DOHH2 (cell line): ENCODE measurements around the gene WLS.

Experiments
- H3F3A ChIP-seq: fragments of 200-600 bp; sonication (generic), shearing (Covaris generic); 2 replicates; pipeline ENCODE4 v1.6.0; 2016; ENCODE audit warnings: antibody characterized with exemption, mild to moderate bottlenecking; ENCODE audit not compliant: control insufficient read depth, insufficient read depth
- H3K27ac ChIP-seq: fragments of 200-600 bp; sonication (generic); 2 replicates; pipeline ENCODE4 v1.5.1; 2014; ENCODE audit warnings: low read depth, mild to moderate bottlenecking, low read length, moderate library complexity
- H3K27me3 ChIP-seq: fragments of 200-600 bp; sonication (generic); 2 replicates; pipeline ENCODE4 v1.6.1; 2014; ENCODE audit warnings: mild to moderate bottlenecking, low read length, mixed read lengths; ENCODE audit not compliant: control insufficient read depth
- H3K36me3 ChIP-seq: fragments of 200-600 bp; sonication (generic); 2 replicates; pipeline ENCODE4 v1.6.1; 2014; ENCODE audit warnings: mild to moderate bottlenecking, low read length, moderate library complexity, mixed read lengths; ENCODE audit not compliant: control insufficient read depth
- H3K4me1 ChIP-seq: fragments of 200-600 bp; sonication (generic); 2 replicates; pipeline ENCODE4 v1.6.1; 2014; ENCODE audit warnings: mild to moderate bottlenecking, low read length, mixed read lengths; ENCODE audit not compliant: control insufficient read depth
- H3K4me2 ChIP-seq: fragments of 200-600 bp; sonication (generic); 2 replicates; pipeline ENCODE4 v1.6.0; 2014; ENCODE audit warnings: mild to moderate bottlenecking, low read length, moderate library complexity
- H3K4me3 ChIP-seq: fragments of 200-600 bp; sonication (generic); 2 replicates; pipeline ENCODE4 v1.5.1; 2014; ENCODE audit warnings: mild to moderate bottlenecking, low read length, mixed read lengths
- H3K79me2 ChIP-seq: fragments of 200-600 bp; sonication (generic); 2 replicates; pipeline ENCODE4 v1.6.1; 2014; ENCODE audit warnings: mild to moderate bottlenecking, low read length, mixed read lengths; ENCODE audit not compliant: control insufficient read depth
- H3K9me2 ChIP-seq: fragments of 200-600 bp; sonication (generic); replicated peaks from 2 replicates; pipeline ENCODE4 v1.6.1; 2014; ENCODE audit warnings: mild to moderate bottlenecking, low read length, mixed read lengths; ENCODE audit not compliant: control insufficient read depth
- H3K9me3 ChIP-seq: fragments of 200-600 bp; sonication (generic); 2 replicates; pipeline ENCODE4 v1.6.1; 2014; ENCODE audit warnings: antibody characterized with exemption, low read length, mixed read lengths; ENCODE audit not compliant: control insufficient read depth, insufficient read depth
- H4K20me1 ChIP-seq: fragments of 200-600 bp; sonication (generic); 2 replicates; pipeline ENCODE4 v1.6.0; 2014; ENCODE audit warnings: low read depth, mild to moderate bottlenecking, antibody characterized with exemption, low read length, moderate library complexity; ENCODE audit not compliant: control insufficient read depth, insufficient read depth
- EZH2phosphoT487 ChIP-seq: fragments of 200-600 bp; sonication (generic); IDR thresholded peaks from 2 replicates; pipeline ENCODE4 v1.6.1; 2017; ENCODE audit warnings: borderline replicate concordance, mild to moderate bottlenecking, antibody characterized with exemption, low read length, moderate library complexity, mixed read lengths
- TF ChIP-seq, protein P1 (sequence below): fragments of 200-600 bp; sonication (generic); IDR thresholded peaks from one replicate; pipeline ENCODE4 v1.5.1; 2014; ENCODE audit warnings: antibody characterized with exemption, mild to moderate bottlenecking, low read depth, low read length; ENCODE audit not compliant: poor library complexity, severe bottlenecking

WLS gene

DNA sequence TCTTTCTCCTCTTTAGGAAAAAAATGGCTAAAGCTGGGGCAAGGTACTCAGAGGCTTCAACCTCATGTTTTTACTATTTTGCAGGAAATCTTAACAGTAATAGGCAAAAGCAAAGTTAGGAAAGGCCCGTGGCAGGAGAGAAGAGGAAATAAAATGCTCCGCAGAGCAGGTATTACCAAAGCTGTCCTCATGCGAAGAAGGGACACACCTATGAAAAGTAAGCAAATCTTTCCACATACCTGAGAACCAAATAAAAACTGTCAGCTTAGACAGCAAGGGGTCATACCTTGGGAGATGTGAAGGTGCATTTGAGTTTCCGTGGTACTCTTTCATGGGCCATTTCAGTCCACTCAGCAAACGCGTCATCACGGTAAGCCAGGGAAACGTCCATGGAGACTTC, 73.5 kb downstream of the WLS start:
- Histone ChIP-seq H3K9me2 (no peaks in the 10 kb centered on the region), H3K27ac (no peak overlapping the region), H3F3A (no peaks in the 10 kb centered on the region), H3K4me3 (no peak overlapping the region), H3K4me1 (no peaks in the 10 kb centered on the region), H3K9me3 (no peaks in the 10 kb centered on the region), H3K79me2 (no peaks in the 10 kb centered on the region), H4K20me1 (no peaks in the 10 kb centered on the region), H3K27me3 (no peaks in the 10 kb centered on the region), H3K36me3 (no peaks in the 10 kb centered on the region), H3K4me2 (no peak overlapping the region)
- no peak for TF ChIP-seq EZH2phosphoT487

DNA sequence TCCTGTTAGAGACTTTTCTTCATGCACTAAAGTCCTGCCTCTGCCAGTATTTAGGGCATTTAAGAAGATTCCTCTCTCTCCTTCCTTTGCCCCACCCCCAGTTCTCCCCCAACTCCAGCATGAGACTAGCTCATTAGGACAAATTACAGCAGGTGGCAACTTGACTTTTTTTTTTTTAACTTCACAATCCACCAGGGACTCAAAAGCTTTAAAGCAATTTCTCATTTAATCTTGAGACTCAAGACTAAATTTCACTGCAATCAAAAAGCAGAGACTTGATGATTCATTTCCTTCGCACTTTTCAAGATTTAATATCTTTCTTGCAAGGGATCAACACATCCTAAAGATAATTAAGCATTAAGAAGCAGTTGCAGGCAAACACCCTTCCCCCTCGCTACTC, 74.9 kb downstream of the WLS start:
- H3K4me2 ChIP-seq = no peak overlapping the region
- no peaks in the 10 kb centered on the region for H3K79me2 ChIP-seq
- no peaks in the 10 kb centered on the region for H3K9me3 ChIP-seq
- H3K27ac ChIP-seq = no peak overlapping the region
- H3K9me2 ChIP-seq = no peaks in the 10 kb centered on the region
- no peak overlapping the region for H3K4me3 ChIP-seq
- H3K27me3 ChIP-seq = 0 out of 2 replicates have a peak, but pooled peaks cover 2% of the 10 kb centered on the region
- H4K20me1 ChIP-seq = no peaks in the 10 kb centered on the region
- H3K4me1 ChIP-seq = no peaks in the 10 kb centered on the region
- TF ChIP-seq EZH2phosphoT487 = no peak
- TF ChIP-seq, protein P1, sequence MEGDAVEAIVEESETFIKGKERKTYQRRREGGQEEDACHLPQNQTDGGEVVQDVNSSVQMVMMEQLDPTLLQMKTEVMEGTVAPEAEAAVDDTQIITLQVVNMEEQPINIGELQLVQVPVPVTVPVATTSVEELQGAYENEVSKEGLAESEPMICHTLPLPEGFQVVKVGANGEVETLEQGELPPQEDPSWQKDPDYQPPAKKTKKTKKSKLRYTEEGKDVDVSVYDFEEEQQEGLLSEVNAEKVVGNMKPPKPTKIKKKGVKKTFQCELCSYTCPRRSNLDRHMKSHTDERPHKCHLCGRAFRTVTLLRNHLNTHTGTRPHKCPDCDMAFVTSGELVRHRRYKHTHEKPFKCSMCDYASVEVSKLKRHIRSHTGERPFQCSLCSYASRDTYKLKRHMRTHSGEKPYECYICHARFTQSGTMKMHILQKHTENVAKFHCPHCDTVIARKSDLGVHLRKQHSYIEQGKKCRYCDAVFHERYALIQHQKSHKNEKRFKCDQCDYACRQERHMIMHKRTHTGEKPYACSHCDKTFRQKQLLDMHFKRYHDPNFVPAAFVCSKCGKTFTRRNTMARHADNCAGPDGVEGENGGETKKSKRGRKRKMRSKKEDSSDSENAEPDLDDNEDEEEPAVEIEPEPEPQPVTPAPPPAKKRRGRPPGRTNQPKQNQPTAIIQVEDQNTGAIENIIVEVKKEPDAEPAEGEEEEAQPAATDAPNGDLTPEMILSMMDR = no peak
- no peaks in the 10 kb centered on the region for H3K36me3 ChIP-seq
- no peaks in the 10 kb centered on the region for H3F3A ChIP-seq

DNA sequence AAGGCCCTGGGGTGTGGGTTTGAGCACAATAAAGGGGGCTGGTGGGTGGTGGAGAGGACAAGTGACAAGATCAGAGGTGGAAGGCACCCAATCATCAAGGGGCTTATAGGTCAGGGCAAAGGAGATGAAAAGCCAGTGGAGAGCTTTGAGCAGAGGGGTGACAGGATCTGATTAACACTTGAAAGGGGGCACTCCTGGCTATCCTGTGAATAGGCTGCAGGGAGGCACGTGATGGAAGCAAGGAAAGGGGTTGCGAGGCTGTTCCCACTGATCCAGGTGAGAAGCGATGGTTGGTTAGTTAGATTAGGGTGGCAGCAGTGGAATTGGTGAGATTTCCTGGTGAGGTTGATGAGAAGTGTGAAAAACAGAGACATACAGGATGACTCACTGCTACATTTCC, 80.6 kb downstream of the WLS start:
- no peaks in the 10 kb centered on the region for H4K20me1 ChIP-seq
- H3K4me3 ChIP-seq = no peak overlapping the region
- no peak for TF ChIP-seq EZH2phosphoT487
- TF ChIP-seq, protein P1 = no peak
- H3K4me2 ChIP-seq = no peak overlapping the region
- H3K79me2 ChIP-seq = no peaks in the 10 kb centered on the region
- no peak overlapping the region for H3K27ac ChIP-seq
- 0 out of 2 replicates have a peak, but pooled peaks cover 2% of the 10 kb centered on the region for H3K27me3 ChIP-seq
- H3K36me3 ChIP-seq = no peaks in the 10 kb centered on the region
- no peaks in the 10 kb centered on the region for H3K9me2 ChIP-seq
- no peaks in the 10 kb centered on the region for H3K4me1 ChIP-seq
- no peaks in the 10 kb centered on the region for H3F3A ChIP-seq
- no peaks in the 10 kb centered on the region for H3K9me3 ChIP-seq

DNA sequence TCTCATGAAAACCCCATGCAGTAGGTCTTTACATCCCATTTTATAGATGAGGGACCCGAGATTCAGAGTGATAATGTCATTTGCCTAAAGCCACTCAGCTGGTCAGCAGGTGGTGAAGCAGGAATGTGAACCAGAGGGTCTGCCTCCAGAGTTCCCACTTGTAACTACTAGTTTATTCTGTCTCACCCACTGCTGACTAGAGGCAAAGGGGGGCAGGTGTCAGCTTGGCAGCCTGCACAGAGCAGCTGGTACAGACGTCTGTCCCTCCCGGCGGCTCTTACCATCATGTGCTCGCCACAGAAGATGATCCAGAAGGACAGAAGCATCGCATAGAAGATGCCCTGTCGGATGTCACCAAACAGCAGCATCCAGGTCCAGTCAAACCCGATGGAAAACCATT, 82.4 kb downstream of the WLS start:
- no peaks in the 10 kb centered on the region for H3K79me2 ChIP-seq
- H3K27me3 ChIP-seq = 0 out of 2 replicates have a peak, but pooled peaks cover 2% of the 10 kb centered on the region
- H3K4me3 ChIP-seq = no peak overlapping the region
- no peak for TF ChIP-seq EZH2phosphoT487
- TF ChIP-seq, protein P1 = no peak
- no peaks in the 10 kb centered on the region for H3K36me3 ChIP-seq
- H3K4me1 ChIP-seq = no peaks in the 10 kb centered on the region
- no peak overlapping the region for H3K27ac ChIP-seq
- no peaks in the 10 kb centered on the region for H4K20me1 ChIP-seq
- H3K4me2 ChIP-seq = no peak overlapping the region
- H3K9me2 ChIP-seq = no peaks in the 10 kb centered on the region
- no peaks in the 10 kb centered on the region for H3K9me3 ChIP-seq
- no peaks in the 10 kb centered on the region for H3F3A ChIP-seq
